Rectal smooth muscle tissue (tissue), 1 donor: ENCODE data around the gene NAA15.
"Not testable (repeated sequence)": the region's sequence is repeated elsewhere in the genome, so short reads cannot be mapped to it uniquely, and the experiment has no call there.

Experiments
- H3K27ac ChIP-seq: one replicate; pipeline ENCODE4 v1.7.0; 2013; ENCODE audit warnings: low read depth, low read length, inconsistent platforms
- H3K27me3 ChIP-seq: one replicate; pipeline ENCODE4 v1.7.0; 2013; ENCODE audit warnings: low read length; ENCODE audit not compliant: control insufficient read depth, insufficient read depth
- H3K36me3 ChIP-seq: one replicate; pipeline ENCODE4 v1.7.0; 2013; ENCODE audit warnings: low read length; ENCODE audit not compliant: control insufficient read depth, insufficient read depth
- H3K4me1 ChIP-seq: one replicate; pipeline ENCODE4 v1.7.0; 2013; ENCODE audit warnings: low read length; ENCODE audit not compliant: control insufficient read depth, insufficient read depth
- H3K4me3 ChIP-seq: one replicate; pipeline ENCODE4 v1.7.0; 2013; ENCODE audit warnings: low read length
- H3K9ac ChIP-seq: one replicate; pipeline ENCODE4 v1.7.0; 2013; ENCODE audit warnings: low read length

The NAA15 gene

DNA sequence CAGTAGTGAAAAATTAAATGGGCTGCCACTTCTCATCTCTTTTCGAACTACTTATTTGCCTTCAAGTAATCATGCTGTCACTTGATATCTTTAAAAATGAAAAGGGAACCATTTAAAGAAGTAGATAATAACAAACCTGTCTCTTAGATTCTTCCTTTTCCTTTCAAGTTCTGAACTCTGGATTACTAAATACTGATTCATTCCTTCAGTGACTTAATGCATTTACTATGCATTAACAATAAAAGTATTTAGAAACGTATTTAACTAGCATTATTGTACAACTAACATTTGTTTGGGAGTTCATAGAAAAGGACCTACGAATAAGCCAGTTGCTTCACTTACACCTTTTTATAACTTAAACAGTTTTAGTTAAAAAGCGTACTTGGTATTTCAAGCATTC, 91.5 kb downstream of the NAA15 start:
- no peaks in the 10 kb centered on the region for H3K4me1 ChIP-seq
- H3K27ac ChIP-seq, result no peak overlapping the region
- H3K9ac ChIP-seq, result no peak overlapping the region
- no peaks in the 10 kb centered on the region for H3K27me3 ChIP-seq
- H3K36me3 ChIP-seq, result no peaks in the 10 kb centered on the region
- H3K4me3 ChIP-seq, result no peak overlapping the region

- no peaks in the 10 kb centered on the region for H3K36me3 ChIP-seq
- H3K9ac ChIP-seq, result no peak overlapping the region
- H3K27me3 ChIP-seq, result no peaks in the 10 kb centered on the region
- no peak overlapping the region for H3K27ac ChIP-seq
- H3K4me1 ChIP-seq, result no peaks in the 10 kb centered on the region
- no peak overlapping the region for H3K4me3 ChIP-seq
Observed at GRCh38 chr4:139401368-139401767, 100.1 kb downstream of the NAA15 start.

- Histone ChIP-seq H3K4me1 (no peaks in the 10 kb centered on the region), H3K36me3 (no peaks in the 10 kb centered on the region), H3K27me3 (no peaks in the 10 kb centered on the region), H3K27ac (no peak overlapping the region), H3K4me3 (no peak overlapping the region), H3K9ac (no peak overlapping the region)
Observed at GRCh38 chr4:139402436-139402835, 101.1 kb downstream of the NAA15 start.

- Histone ChIP-seq H3K27me3 (no peaks in the 10 kb centered on the region), H3K27ac (no peak overlapping the region), H3K9ac (no peak overlapping the region), H3K4me3 (no peak overlapping the region), H3K36me3 (no peaks in the 10 kb centered on the region), H3K4me1 (no peaks in the 10 kb centered on the region)
Observed at GRCh38 chr4:139403462-139403861, 102.2 kb downstream of the NAA15 start.

DNA sequence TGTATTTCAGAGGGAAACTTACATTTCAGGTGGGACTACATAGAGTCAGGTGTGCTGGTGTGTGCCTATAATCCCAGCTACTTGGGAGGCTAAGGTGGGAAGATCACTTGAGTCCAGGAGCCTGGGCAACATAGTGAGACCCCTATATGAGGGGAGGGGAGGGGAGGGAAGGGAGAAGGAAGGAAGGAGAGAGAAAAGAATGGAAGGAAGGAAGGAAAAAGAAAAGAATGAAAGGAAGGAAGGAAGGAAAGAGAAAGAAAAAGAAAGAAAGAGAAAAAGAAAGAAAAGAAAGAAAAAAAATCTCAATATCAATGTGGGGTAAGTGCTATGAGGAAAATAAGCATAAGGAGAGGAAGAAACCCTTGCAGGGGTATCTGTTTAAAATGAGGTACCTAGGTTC, 109.0 kb downstream of the NAA15 start:
- H3K4me1 ChIP-seq, result no peaks in the 10 kb centered on the region
- H3K27ac ChIP-seq, result no peak overlapping the region
- no peak overlapping the region for H3K4me3 ChIP-seq
- no peak overlapping the region for H3K9ac ChIP-seq
- no peaks in the 10 kb centered on the region for H3K27me3 ChIP-seq
- H3K36me3 ChIP-seq, result no peaks in the 10 kb centered on the region

DNA sequence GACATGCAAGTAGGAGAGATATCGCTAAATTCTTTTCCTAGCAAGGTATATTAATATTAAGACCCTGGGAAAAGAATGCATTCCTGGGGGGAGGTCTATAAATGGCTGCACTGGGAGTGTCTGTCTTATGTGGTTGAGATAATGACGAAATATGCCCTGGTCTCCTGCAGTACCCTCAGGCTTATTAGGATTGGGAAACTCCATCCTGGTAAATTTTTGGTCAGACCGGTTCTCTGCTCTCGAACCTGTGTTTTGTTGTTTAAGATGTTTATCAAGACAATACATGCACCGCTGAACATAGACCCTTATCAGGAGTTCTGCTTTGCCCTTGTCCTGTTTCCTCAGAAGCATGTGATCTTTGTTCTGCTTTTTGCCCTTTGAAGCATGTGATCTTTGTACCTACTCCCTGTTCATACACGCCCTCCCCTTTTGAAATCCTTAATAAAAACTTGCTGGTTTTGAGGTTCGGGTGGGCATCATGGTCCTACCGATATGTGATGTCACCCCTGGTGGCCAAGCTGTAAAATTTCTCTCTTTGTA, 113.4 kb downstream of the NAA15 start:
- not testable (repeated sequence) for H3K4me3 ChIP-seq, H3K9ac ChIP-seq, H3K27me3 ChIP-seq, H3K4me1 ChIP-seq, H3K36me3 ChIP-seq, H3K27ac ChIP-seq

DNA sequence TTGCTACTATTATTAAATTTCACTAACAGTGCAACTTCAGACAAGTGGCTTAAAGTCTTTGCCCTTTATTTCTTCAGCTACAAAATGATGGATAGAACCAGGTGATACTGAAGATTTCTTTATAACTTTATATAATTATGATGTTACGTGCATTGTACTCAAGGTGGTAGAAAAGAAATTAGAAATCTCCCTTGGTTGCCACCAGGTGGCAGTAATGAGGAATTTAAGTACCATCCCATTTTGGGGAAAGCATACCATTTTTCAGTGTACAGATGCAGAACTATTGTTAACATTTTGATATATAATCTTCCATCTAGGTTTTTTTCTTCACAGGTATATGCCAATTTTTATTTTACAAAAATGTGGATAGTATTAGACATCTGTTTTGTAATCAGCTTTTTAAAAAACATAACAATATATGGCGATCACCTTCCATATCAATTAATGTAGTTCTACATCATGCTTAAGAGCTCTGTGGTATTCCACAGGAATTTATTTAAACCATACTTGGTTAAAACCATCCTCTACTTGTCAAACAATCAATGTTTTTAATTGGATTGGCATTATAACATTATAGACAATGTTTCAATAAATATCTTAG, 114.9 kb downstream of the NAA15 start:
- no peak overlapping the region for H3K4me3 ChIP-seq
- H3K27ac ChIP-seq, result no peak overlapping the region
- H3K9ac ChIP-seq, result no peak overlapping the region
- H3K4me1 ChIP-seq, result no peaks in the 10 kb centered on the region
- H3K27me3 ChIP-seq, result no peaks in the 10 kb centered on the region
- no peaks in the 10 kb centered on the region for H3K36me3 ChIP-seq

- no peak overlapping the region for H3K4me3 ChIP-seq
Observed at GRCh38 chr4:139419388-139419914, 118.1 kb downstream of the NAA15 start.

GRCh38 chr4:139420652-139421051, 119.3 kb downstream of the NAA15 start:
- H3K9ac ChIP-seq, result no peak overlapping the region
- no peak overlapping the region for H3K4me3 ChIP-seq
- no peak overlapping the region for H3K27ac ChIP-seq
- H3K4me1 ChIP-seq, result no peaks in the 10 kb centered on the region
- H3K27me3 ChIP-seq, result no peaks in the 10 kb centered on the region
- no peaks in the 10 kb centered on the region for H3K36me3 ChIP-seq

More at GRCh38 chr4:139419388-139419914, 118.1 kb downstream of the NAA15 start:
- no peaks in the 10 kb centered on the region for H3K27me3 ChIP-seq
- no peaks in the 10 kb centered on the region for H3K4me1 ChIP-seq
- no peaks in the 10 kb centered on the region for H3K36me3 ChIP-seq
- no peak overlapping the region for H3K27ac ChIP-seq
- H3K9ac ChIP-seq, result no peak overlapping the region

- Histone ChIP-seq H3K36me3 (no peaks in the 10 kb centered on the region), H3K27ac (no peak overlapping the region), H3K4me3 (no peak overlapping the region), H3K4me1 (no peaks in the 10 kb centered on the region), H3K27me3 (no peaks in the 10 kb centered on the region), H3K9ac (no peak overlapping the region)
Observed at GRCh38 chr4:139436122-139436521, 134.8 kb downstream of the NAA15 start.

- no peak overlapping the region for H3K9ac ChIP-seq
- no peaks in the 10 kb centered on the region for H3K4me1 ChIP-seq
- no peaks in the 10 kb centered on the region for H3K36me3 ChIP-seq
- H3K27ac ChIP-seq, result no peak overlapping the region
- H3K4me3 ChIP-seq, result no peak overlapping the region
- H3K27me3 ChIP-seq, result no peaks in the 10 kb centered on the region
Observed at GRCh38 chr4:139438141-139438540, 136.8 kb downstream of the NAA15 start.

DNA sequence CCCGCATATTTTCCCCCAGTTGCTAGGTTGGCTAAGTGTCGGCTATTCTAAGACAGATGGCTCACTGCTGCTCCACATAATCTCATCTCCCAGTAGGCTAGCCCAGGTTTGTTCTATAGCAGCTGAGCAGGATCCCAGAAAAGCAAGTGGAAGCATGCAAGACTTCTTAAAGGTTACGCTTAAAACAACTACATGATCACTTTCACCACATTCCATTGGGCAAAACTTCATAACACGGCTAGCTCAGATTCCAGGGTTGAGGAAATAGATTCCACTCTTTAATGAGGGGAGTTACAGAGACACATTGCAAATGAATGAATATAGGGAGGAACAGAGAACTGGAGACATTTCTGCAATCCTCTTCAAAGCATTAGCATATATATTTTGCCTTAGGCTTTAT, 139.7 kb downstream of the NAA15 start:
- Histone ChIP-seq H3K9ac (no peak overlapping the region), H3K36me3 (no peaks in the 10 kb centered on the region), H3K4me3 (no peak overlapping the region), H3K27ac (no peak overlapping the region), H3K4me1 (no peaks in the 10 kb centered on the region), H3K27me3 (no peaks in the 10 kb centered on the region)

- Histone ChIP-seq H3K27me3 (no peaks in the 10 kb centered on the region), H3K27ac (no peak overlapping the region), H3K36me3 (no peaks in the 10 kb centered on the region), H3K4me3 (no peak overlapping the region), H3K4me1 (no peaks in the 10 kb centered on the region), H3K9ac (no peak overlapping the region)
Observed at GRCh38 chr4:139443661-139444060, 142.4 kb downstream of the NAA15 start.
